H1 (cell line): ENCODE results near the gene SPINT2. TPM values are rescaled to one million over a fixed set of nuclear protein-coding genes. Genes with fewer than 3 reads are reported as not detected.

Experiments
- CTCF ChIA-PET: fragments of 300-600 bp; sonication (Branson Sonifier 250); formaldehyde crosslinking; loops from one replicate; lab custom pipeline; 2021; ENCODE audit not compliant: partially characterized antibody; lab: Charles Lee
- POLR2A ChIA-PET: fragments of 300-600 bp; sonication (Branson Sonifier 250); formaldehyde crosslinking; loops from one replicate; lab custom pipeline; 2021; ENCODE audit warnings: inconsistent platforms; ENCODE audit not compliant: partially characterized antibody; lab: Charles Lee
- DNase-seq, 2 experiments: peaks; one replicate each; pipeline versions ENCODE4 v3.0.0 to v3.0.0-alpha.2; 2010 to 2022; ENCODE audit warnings: low spot score in 2 of 2, low read depth in 1 of 2, mixed read lengths in 1 of 2
- FAIRE-seq: peaks from 2 replicates; lab custom pipeline; 2011; peaks lifted over from hg19 to GRCh38; lab: Jason Lieb, UNC
- H2AFZ ChIP-seq: 2 replicates; pipeline ENCODE4 v1.8.1; 2012; ENCODE audit warnings: low read length, inconsistent platforms
- H2AK5ac ChIP-seq: 2 replicates; pipeline ENCODE4 v1.6.1; 2013; ENCODE audit warnings: low read depth, low read length
- H2BK120ac ChIP-seq: replicated peaks from 2 replicates; pipeline ENCODE3; 2013; ENCODE audit warnings: low read depth, low read length, inconsistent platforms
- H2BK12ac ChIP-seq: 2 replicates; pipeline ENCODE4 v1.6.1; 2013; ENCODE audit warnings: low read depth, low read length
- H2BK15ac ChIP-seq: 2 replicates; pipeline ENCODE4 v1.6.1; 2013; ENCODE audit warnings: low read length
- H2BK20ac ChIP-seq: 2 replicates; pipeline ENCODE4 v1.6.1; 2013; ENCODE audit warnings: low read length
- H2BK5ac ChIP-seq: 2 replicates; pipeline ENCODE4 v1.6.1; 2013; ENCODE audit warnings: low read depth, low read length
- H3K14ac ChIP-seq: 2 replicates; pipeline ENCODE4 v1.6.1; 2013; ENCODE audit warnings: inconsistent platforms; ENCODE audit not compliant: insufficient read length
- H3K18ac ChIP-seq: 2 replicates; pipeline ENCODE4 v1.6.1; 2013; ENCODE audit warnings: low read length; ENCODE audit errors: extremely low read depth
- H3K23ac ChIP-seq: 2 replicates; pipeline ENCODE4 v1.6.1; 2013; ENCODE audit warnings: inconsistent platforms; ENCODE audit not compliant: insufficient read length
- H3K23me2 ChIP-seq: 2 replicates; pipeline ENCODE4 v1.6.1; 2013; ENCODE audit warnings: low read depth, low read length
- H3K27ac ChIP-seq: 2 replicates; pipeline ENCODE4 v1.6.1; 2011; ENCODE audit warnings: low read depth, low read length, inconsistent platforms
- H3K27me3 ChIP-seq, 4 experiments: replicated peaks in 1 of 4; 1 replicate in 1 of 4; 2 replicates in 3 of 4; pipeline versions ENCODE4 v1.6.1 to v1.8.1; 2011 to 2013; ENCODE audit warnings: low read length in 3 of 4, mild to moderate bottlenecking in 3 of 4, inconsistent platforms in 2 of 4, mixed read lengths in 2 of 4, moderate library complexity in 1 of 4; ENCODE audit not compliant: control insufficient read depth in 3 of 4, insufficient read depth in 3 of 4; ENCODE audit errors: extremely low read depth in 1 of 4
- H3K36me3 ChIP-seq, 4 experiments: 2 replicates each; pipeline versions ENCODE4 v1.6.1 to v1.8.1; 2011 to 2013; ENCODE audit warnings: mild to moderate bottlenecking in 4 of 4, low read length in 3 of 4, moderate library complexity in 2 of 4, control low read depth in 1 of 4, inconsistent platforms in 1 of 4; ENCODE audit not compliant: insufficient read depth in 4 of 4, control insufficient read depth in 2 of 4
- H3K4ac ChIP-seq: replicated peaks from 2 replicates; pipeline ENCODE3; 2013; ENCODE audit warnings: low read length, low read depth, mixed read lengths, inconsistent platforms; ENCODE audit not compliant: insufficient read length
- H3K4me1 ChIP-seq, 4 experiments: replicated peaks in 1 of 4; 1 replicate in 1 of 4; 2 replicates in 3 of 4; pipeline versions ENCODE4 v1.6.1 to v1.8.1; 2011 to 2013; ENCODE audit warnings: low read length in 3 of 4, inconsistent platforms in 2 of 4, mixed read lengths in 1 of 4; ENCODE audit not compliant: insufficient read depth in 4 of 4, control insufficient read depth in 3 of 4
- H3K4me2 ChIP-seq, 2 experiments: 2 replicates each; pipeline versions ENCODE4 v1.6.1 to v1.8.1; 2011 to 2013; ENCODE audit warnings: low read depth in 2 of 2, low read length in 2 of 2, control low read depth in 1 of 2, inconsistent platforms in 1 of 2, mild to moderate bottlenecking in 1 of 2; ENCODE audit not compliant: insufficient read depth in 1 of 2
- H3K4me3 ChIP-seq, 4 experiments: fragments of 200-600, 300-600 bp in 1 of 4; sonication (generic), shearing (Covaris generic), sonication (Bioruptor Twin) in 1 of 4; 2 replicates each; pipeline versions ENCODE4 v1.5.1 to v1.8.1; 2011 to 2016; ENCODE audit warnings: low read length in 4 of 4, low read depth in 3 of 4, control low read depth in 2 of 4, inconsistent platforms in 2 of 4, mild to moderate bottlenecking in 2 of 4, mixed read lengths in 1 of 4, moderate library complexity in 1 of 4; ENCODE audit not compliant: insufficient read depth in 2 of 4; ENCODE audit errors: extremely low read depth in 1 of 4
- H3K56ac ChIP-seq: replicated peaks from 2 replicates; pipeline ENCODE3; 2013; ENCODE audit warnings: low read depth, mild to moderate bottlenecking, mixed read lengths, low read length, inconsistent platforms; ENCODE audit not compliant: insufficient read length
- H3K79me1 ChIP-seq: 2 replicates; pipeline ENCODE4 v1.6.1; 2013; ENCODE audit warnings: low read depth, low read length, control low read depth
- H3K79me2 ChIP-seq, 2 experiments: 2 replicates each; pipeline versions ENCODE4 v1.6.1 to v1.8.1; 2012 to 2013; ENCODE audit warnings: low read length in 2 of 2, mild to moderate bottlenecking in 2 of 2, inconsistent platforms in 1 of 2; ENCODE audit not compliant: insufficient read depth in 2 of 2, control insufficient read depth in 1 of 2
- H3K9ac ChIP-seq, 4 experiments: replicated peaks in 1 of 4; 1 replicate in 1 of 4; 2 replicates in 3 of 4; pipeline versions ENCODE4 v1.6.1 to v1.8.1; 2011 to 2013; ENCODE audit warnings: low read depth in 3 of 4, low read length in 3 of 4, control low read depth in 2 of 4, mild to moderate bottlenecking in 2 of 4, moderate library complexity in 2 of 4, inconsistent platforms in 1 of 4; ENCODE audit errors: extremely low read depth in 1 of 4
- H3K9me3 ChIP-seq, 2 experiments: 2 replicates each; pipeline versions ENCODE4 v1.6.1 to v1.8.1; 2012 to 2013; ENCODE audit warnings: mild to moderate bottlenecking in 2 of 2, moderate library complexity in 2 of 2, control low read depth in 1 of 2, inconsistent platforms in 1 of 2, low read depth in 1 of 2, low read length in 1 of 2, mixed read lengths in 1 of 2; ENCODE audit not compliant: insufficient read depth in 2 of 2
- H4K20me1 ChIP-seq, 2 experiments: replicated peaks in 1 of 2; 2 replicates each; pipeline versions ENCODE3 to v1.8.1; 2011 to 2013; ENCODE audit warnings: inconsistent platforms in 2 of 2, low read length in 2 of 2, mild to moderate bottlenecking in 1 of 2; ENCODE audit not compliant: insufficient read depth in 2 of 2, control insufficient read depth in 1 of 2
- H4K5ac ChIP-seq: 2 replicates; pipeline ENCODE4 v1.6.1; 2013; ENCODE audit warnings: low read length, low read depth, mixed read lengths, inconsistent platforms; ENCODE audit not compliant: insufficient read length
- H4K8ac ChIP-seq: 2 replicates; pipeline ENCODE4 v1.8.0; 2013; ENCODE audit warnings: mild to moderate bottlenecking, moderate library complexity, low read length, inconsistent platforms; ENCODE audit not compliant: insufficient read depth; ENCODE audit errors: extremely low read depth
- H4K91ac ChIP-seq: replicated peaks from 2 replicates; pipeline ENCODE3; 2013; ENCODE audit warnings: low read length, mixed read lengths, inconsistent platforms; ENCODE audit not compliant: insufficient read length
- BACH1 ChIP-seq: IDR thresholded peaks from 2 replicates; pipeline ENCODE4 v1.6.1; 2012; ENCODE audit warnings: low read length, improper control_type of control experiment
- HDAC2 ChIP-seq, 2 experiments: fragments of 300-600 bp in 1 of 2; sonication (generic) in 1 of 2; IDR thresholded peaks; 2 replicates each; pipeline ENCODE4 v1.6.1; 2011 to 2012; ENCODE audit warnings: low read depth in 2 of 2, low read length in 2 of 2, mild to moderate bottlenecking in 2 of 2, moderate library complexity in 2 of 2, borderline replicate concordance in 1 of 2, inconsistent platforms in 1 of 2
- JUN ChIP-seq: IDR thresholded peaks from 2 replicates; pipeline ENCODE4 v1.6.1; 2011; ENCODE audit warnings: low read depth, mild to moderate bottlenecking, improper control_type of control experiment, low read length
- RBBP5 ChIP-seq: IDR thresholded peaks from 2 replicates; pipeline ENCODE4 v1.7.1; 2012; ENCODE audit warnings: low read depth, mild to moderate bottlenecking, inconsistent platforms, low read length, moderate library complexity, borderline replicate concordance
- SP1 ChIP-seq: IDR thresholded peaks from 2 replicates; pipeline ENCODE4 v1.6.1; 2011; ENCODE audit warnings: low read depth, low read length
- WGBS, 2 experiments: shearing (Covaris generic) in 1 of 2; methylation state at CpG; one replicate each; pipeline versions ENCODE4 v1.1.6 to v1.1.7; 2013 to 2015; ENCODE audit warnings: low lambda C conversion rate in 2 of 2, mixed read lengths in 2 of 2, inconsistent platforms in 1 of 2, low coverage in 1 of 2, missing lambda C conversion rate in 1 of 2; ENCODE audit not compliant: insufficient replicate concordance in 2 of 2, insufficient coverage in 1 of 2, insufficient read length in 1 of 2; ENCODE audit errors: extremely low coverage in 1 of 2, missing lambda C conversion rate in 1 of 2; 5-methylcytosine and 5-hydroxymethylcytosine counted together
- polyA plus RNA-seq, 7 experiments: library from polyadenylated mRNA; depleted of rRNA in 3 of 7; stranded (reverse) in 5 of 7; unstranded in 2 of 7; fragments of >200 nt in 5 of 7; fragments of 200-250 nt in 2 of 7; gene quantifications; 1 replicate in 5 of 7; 2 replicates in 1 of 7; 4 replicates in 1 of 7; pipeline versions ENCODE4 v1.2.1 to v1.2.3, GENCODE V29; 2011 to 2013; ENCODE audit warnings: missing spikeins in 2 of 7, mixed read lengths in 2 of 7
- total RNA-seq: library from RNA; stranded (reverse); fragmentation: NEBNext Ultra II Directional; extraction: Animal tissue kit (Norgen Biotek cat#: 25700); gene quantifications from 2 replicates; pipeline ENCODE4 v1.2.1, GENCODE V29; 2021
- TF ChIP-seq, protein P1 (sequence below): IDR thresholded peaks from 2 replicates; pipeline ENCODE4 v1.6.1; 2012; ENCODE audit warnings: inconsistent platforms

Gene SPINT2
- total and polyA plus RNA-seq, 2 of the 8 experiments (the other 6 are each of a cell fraction or from before 2014, with no cell fraction given): 294 to 296 TPM

DNA sequence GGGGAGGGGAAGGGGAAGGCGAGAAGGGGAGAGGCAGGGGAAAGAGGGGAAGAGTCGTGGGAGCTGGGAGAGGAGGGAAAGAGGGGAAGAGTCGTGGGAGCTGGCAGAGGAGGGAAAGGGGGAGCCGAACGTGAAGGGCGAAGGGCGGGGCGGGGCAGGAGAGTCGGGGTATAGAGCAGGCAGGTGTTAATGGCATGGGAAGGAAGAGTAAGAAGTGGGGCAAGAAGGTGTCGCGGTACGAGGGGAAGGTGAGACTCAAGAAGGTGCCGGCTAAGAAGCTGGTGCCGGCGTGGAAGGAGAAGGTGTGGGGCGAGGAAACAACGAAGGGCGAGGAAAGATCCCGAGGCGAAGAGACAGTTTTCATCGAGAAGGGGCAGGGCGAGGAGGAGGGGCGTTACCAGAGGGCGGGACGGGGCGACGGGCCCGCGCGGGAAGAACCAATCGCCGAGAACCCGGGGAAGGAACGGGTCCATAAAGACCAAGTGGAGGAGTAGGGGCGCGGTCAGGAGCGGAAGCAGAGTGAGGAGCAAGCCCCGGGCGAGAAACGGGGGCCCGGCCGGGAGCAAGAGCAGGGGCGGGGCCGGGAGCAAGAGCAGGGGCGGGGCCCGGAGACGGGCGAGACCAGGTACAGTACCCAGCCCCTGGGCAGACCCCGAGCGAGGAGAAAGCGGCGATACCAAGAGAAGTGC is 71.7 kb downstream of the SPINT2 start:
- H2BK12ac ChIP-seq: no peak overlapping the region
- peak overlapping the region; percentile 66 to 86 (median 75) for H3K4me3 ChIP-seq
- no peaks in the 10 kb centered on the region for H4K20me1 ChIP-seq
- H3K18ac ChIP-seq: peak overlapping the region; percentile 75
- H3K4ac ChIP-seq: no peak overlapping the region
- H4K5ac ChIP-seq: no peak overlapping the region
- no peaks in the 10 kb centered on the region for H3K79me1 ChIP-seq
- H3K56ac ChIP-seq: no peak overlapping the region
- no peak overlapping the region for H3K27ac ChIP-seq
- H3K23ac ChIP-seq: no peak overlapping the region
- DNase-seq (peak; percentile 79 to 92), FAIRE-seq (no peak)
- H3K4me2 ChIP-seq: peak overlapping the region; percentile 92 to 96
- no peak overlapping the region; a peak in 3 of 7 replicates for H3K9ac ChIP-seq
- no peak overlapping the region for H4K91ac ChIP-seq
- no peak overlapping the region for H3K14ac ChIP-seq
- ChIA-PET CTCF (interaction anchor here (0.7 to 6.7 kb wide), 18 partner anchors 9 to 106 kb away, joined by 3 to 100 read pairs (median 4); partner anchors contain the start of genes C19orf33, KCNK6 and PSMD8), POLR2A (interaction anchor here (0.7 to 2.0 kb wide), 5 partner anchors 12 to 93 kb away, joined by 3 to 10 read pairs (median 4); partner anchors contain the start of genes C19orf33, PSMD8 and SPINT2)
- TF ChIP-seq, protein P1, sequence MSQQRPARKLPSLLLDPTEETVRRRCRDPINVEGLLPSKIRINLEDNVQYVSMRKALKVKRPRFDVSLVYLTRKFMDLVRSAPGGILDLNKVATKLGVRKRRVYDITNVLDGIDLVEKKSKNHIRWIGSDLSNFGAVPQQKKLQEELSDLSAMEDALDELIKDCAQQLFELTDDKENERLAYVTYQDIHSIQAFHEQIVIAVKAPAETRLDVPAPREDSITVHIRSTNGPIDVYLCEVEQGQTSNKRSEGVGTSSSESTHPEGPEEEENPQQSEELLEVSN: 0 out of 2 replicates have a peak, but pooled peaks have one; percentile 11
- TF ChIP-seq BACH1 (peak; percentile 60), HDAC2 (IDR thresholded peaks at IDR 0.05; ENCODE audit: borderline replicate concordance in 1 of 2, low read depth in 2 of 2, low read length in 2 of 2) (peak in 1 of 2 experiments; percentile 66; a peak in 2 of 4 replicates), SP1 (peak; percentile 51; the same call in 1 of the 2 replicates), JUN (no peak), RBBP5 (0 out of 2 replicates have a peak, but pooled peaks have one; percentile 39)
- no peaks in the 10 kb centered on the region for H3K27me3 ChIP-seq
- peaks cover 0 to 5% (median 4%) of the 10 kb centered on the region in 4 experiments; a peak in 5 of 7 replicates for H3K4me1 ChIP-seq
- no peaks in the 10 kb centered on the region for H3K9me3 ChIP-seq
- no peak overlapping the region for H2BK120ac ChIP-seq
- H4K8ac ChIP-seq: peak overlapping the region; percentile 71; the same call in 1 of the 2 replicates
- H3K23me2 ChIP-seq: peaks cover 12% of the 10 kb centered on the region
- H3K36me3 ChIP-seq: no peaks in the 10 kb centered on the region
- H2AK5ac ChIP-seq: no peak overlapping the region
- 2% methylated on average over 25 of the region's 52 CpGs; no CpG with 5 or more reads in 1 of the 2 experiments for WGBS, 2 experiments
- H2BK5ac ChIP-seq: 0 out of 2 replicates have a peak overlapping the region, but pooled peaks have one; percentile 73
- H2BK15ac ChIP-seq: no peak overlapping the region
- peak overlapping the region; percentile 53; the same call in 1 of the 2 replicates for H2AFZ ChIP-seq
- no peak overlapping the region for H2BK20ac ChIP-seq
- no peaks in the 10 kb centered on the region for H3K79me2 ChIP-seq
